Spinal cord (tissue), 10 donors: Measurements from ENCODE around the gene COL26A1. TPM values are rescaled to one million over a fixed set of nuclear protein-coding genes. Genes with fewer than 3 reads are reported as not detected.

Source experiments
- DNase-seq, 6 donors: peaks; one replicate each; pipeline versions ENCODE4 v3.0.0 to v3.0.0-alpha.2; 2013 to 2015; ENCODE audit warnings: low spot score in 6 of 6, low read depth in 4 of 6
- H3K27ac ChIP-seq: one replicate; pipeline ENCODE4 v1.5.1; 2013; ENCODE audit warnings: low read depth, low read length, control low read depth
- H3K27me3 ChIP-seq: one replicate; pipeline ENCODE4 v1.6.1; 2013; ENCODE audit warnings: low read length; ENCODE audit not compliant: control insufficient read depth, insufficient read depth
- H3K36me3 ChIP-seq: one replicate; pipeline ENCODE4 v1.6.1; 2013; ENCODE audit warnings: low read length; ENCODE audit not compliant: control insufficient read depth, insufficient read depth
- H3K4me1 ChIP-seq: one replicate; pipeline ENCODE4 v1.6.1; 2013; ENCODE audit warnings: low read length; ENCODE audit not compliant: control insufficient read depth, insufficient read depth
- H3K4me3 ChIP-seq: one replicate; pipeline ENCODE4 v1.5.1; 2013; ENCODE audit warnings: low read depth, low read length, control low read depth
- H3K9me3 ChIP-seq: one replicate; pipeline ENCODE4 v1.6.1; 2013; ENCODE audit warnings: low read length; ENCODE audit not compliant: control insufficient read depth, insufficient read depth
- WGBS: methylation state at CpG from one replicate; pipeline ENCODE4 v1.1.5; 2013; ENCODE audit warnings: missing lambda C conversion rate; ENCODE audit not compliant: insufficient coverage; 5-methylcytosine and 5-hydroxymethylcytosine counted together
- polyA plus RNA-seq, 2 donors: library from polyadenylated mRNA; unstranded; fragments of 120-200 nt; gene quantifications; one replicate each; pipeline ENCODE4 v1.2.1, GENCODE V29; 2013; ENCODE audit not compliant: insufficient read length in 2 of 2
- total RNA-seq, 2 donors: library from RNA; depleted of rRNA in 1 of 2; stranded (reverse); fragments of 120-200 nt in 1 of 2; fragments of >200 nt in 1 of 2; gene quantifications; one replicate each; pipeline versions ENCODE4 v1.2.3 to v1.2.4, GENCODE V29; 2013 to 2014
- donor health status: healthy.

COL26A1 gene
- total and polyA plus RNA-seq, 4 donors, result 15.4 to 49.3 (median 28.6) TPM

GRCh38 chr7:101381549-101382111 is 19.0 kb downstream of the COL26A1 start:
- DNase-seq, result no peak
- no peak overlapping the region for H3K27ac ChIP-seq
- H3K36me3 ChIP-seq, result peaks cover 9% of the 10 kb centered on the region
- no peaks in the 10 kb centered on the region for H3K27me3 ChIP-seq
- 62% methylated on average over 2 of the region's 5 CpGs for WGBS
- no peak overlapping the region for H3K4me3 ChIP-seq
- H3K9me3 ChIP-seq, result no peaks in the 10 kb centered on the region
- peaks cover 9% of the 10 kb centered on the region for H3K4me1 ChIP-seq

GRCh38 chr7:101382937-101383336 is 20.3 kb downstream of the COL26A1 start:
- no peak for DNase-seq
- Histone ChIP-seq H3K4me3 (no peak overlapping the region), H3K27me3 (no peaks in the 10 kb centered on the region), H3K36me3 (peaks cover 7% of the 10 kb centered on the region), H3K4me1 (peaks cover 15% of the 10 kb centered on the region), H3K9me3 (no peaks in the 10 kb centered on the region), H3K27ac (no peak overlapping the region)
- 33% methylated on average over 1 of the region's 2 CpGs for WGBS

DNA sequence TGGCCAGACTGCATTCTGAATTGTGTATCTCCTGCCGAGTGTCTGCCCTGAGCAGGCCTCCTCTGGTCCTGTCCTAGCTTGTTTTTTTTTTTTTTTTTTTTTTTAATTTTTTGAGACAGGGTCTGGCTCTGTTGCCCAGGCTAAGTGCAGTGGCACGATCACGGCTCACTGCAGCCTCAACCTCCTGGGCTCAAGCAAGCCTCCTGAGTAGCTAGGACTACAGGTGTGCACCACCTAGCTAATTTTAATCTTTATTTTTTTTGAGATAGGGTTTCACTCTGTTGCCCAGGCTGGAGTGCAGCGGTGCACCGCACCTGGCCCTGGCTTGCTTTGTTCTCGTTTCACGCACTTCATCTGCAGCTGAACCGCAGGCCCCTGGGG is 23.5 kb downstream of the COL26A1 start:
- Histone ChIP-seq H3K27ac (no peak overlapping the region), H3K9me3 (no peaks in the 10 kb centered on the region)
- 74% methylated on average over 6 of the region's 8 CpGs for WGBS

GRCh38 chr7:101386558-101387231 is 24.0 kb downstream of the COL26A1 start:
- DNase-seq, result peak in 1 of 6 donors; percentile 27
- Histone ChIP-seq H3K9me3 (no peaks in the 10 kb centered on the region), H3K36me3 (no peaks in the 10 kb centered on the region), H3K4me3 (no peak overlapping the region), H3K4me1 (peaks cover 16% of the 10 kb centered on the region), H3K27me3 (no peaks in the 10 kb centered on the region), H3K27ac (no peak overlapping the region)
- WGBS, result 25% methylated on average over 19 of the region's 21 CpGs

More for the DNA sequence above, 23.5 kb downstream of the COL26A1 start:
- Histone ChIP-seq H3K4me1 (peaks cover 16% of the 10 kb centered on the region), H3K4me3 (no peak overlapping the region), H3K27me3 (no peaks in the 10 kb centered on the region), H3K36me3 (no peaks in the 10 kb centered on the region)
- no peak for DNase-seq

- 52% methylated on average over 6 of the region's 7 CpGs for WGBS
- Histone ChIP-seq H3K36me3 (no peaks in the 10 kb centered on the region), H3K9me3 (no peaks in the 10 kb centered on the region), H3K27me3 (no peaks in the 10 kb centered on the region), H3K27ac (no peak overlapping the region), H3K4me1 (peaks cover 19% of the 10 kb centered on the region), H3K4me3 (no peak overlapping the region)
- DNase-seq, result peak in 1 of 6 donors; percentile 33
These were observed 28.2 kb downstream of the COL26A1 start for GRCh38 chr7:101390901-101391301.

DNA sequence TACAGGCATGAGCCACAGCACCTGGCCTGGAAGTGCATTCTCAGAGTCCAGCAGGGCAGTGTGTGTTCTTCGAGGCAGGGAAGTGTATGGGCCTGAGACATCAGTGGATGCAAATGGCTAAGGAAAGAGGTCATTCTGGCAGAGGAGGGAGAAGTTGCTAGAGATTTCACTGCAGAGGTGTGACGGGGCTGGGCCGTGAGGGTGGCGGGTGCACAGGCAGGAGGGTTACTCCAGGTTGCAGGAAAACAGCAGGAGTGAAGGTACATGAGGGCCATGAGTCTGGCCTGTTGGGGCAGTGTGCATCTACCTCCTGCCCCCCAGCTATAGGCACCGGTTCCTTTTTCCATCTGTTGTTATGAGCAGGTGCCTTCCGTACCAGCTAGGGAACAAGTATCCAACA is 29.3 kb downstream of the COL26A1 start:
- Histone ChIP-seq H3K27ac (no peak overlapping the region), H3K36me3 (no peaks in the 10 kb centered on the region), H3K27me3 (no peaks in the 10 kb centered on the region), H3K9me3 (no peaks in the 10 kb centered on the region), H3K4me3 (no peak overlapping the region), H3K4me1 (peaks cover 14% of the 10 kb centered on the region)
- DNase-seq, result no peak
- 90% methylated on average over 5 of the region's 6 CpGs for WGBS

- Histone ChIP-seq H3K4me1 (peaks cover 12% of the 10 kb centered on the region), H3K27ac (no peak overlapping the region), H3K36me3 (no peaks in the 10 kb centered on the region), H3K27me3 (no peaks in the 10 kb centered on the region), H3K9me3 (no peaks in the 10 kb centered on the region), H3K4me3 (no peak overlapping the region)
- no peak for DNase-seq
- WGBS, result 100% methylated on average over 2 of the region's 3 CpGs
These were observed 31.2 kb downstream of the COL26A1 start for GRCh38 chr7:101393865-101394264.

- Histone ChIP-seq H3K4me1 (peaks cover 10% of the 10 kb centered on the region), H3K27me3 (no peaks in the 10 kb centered on the region), H3K27ac (no peak overlapping the region), H3K9me3 (no peaks in the 10 kb centered on the region), H3K36me3 (no peaks in the 10 kb centered on the region), H3K4me3 (no peak overlapping the region)
- WGBS, result 43% methylated on average over 6 of the region's 7 CpGs
- no peak for DNase-seq
These were observed 32.7 kb downstream of the COL26A1 start for GRCh38 chr7:101395376-101395775.

DNA sequence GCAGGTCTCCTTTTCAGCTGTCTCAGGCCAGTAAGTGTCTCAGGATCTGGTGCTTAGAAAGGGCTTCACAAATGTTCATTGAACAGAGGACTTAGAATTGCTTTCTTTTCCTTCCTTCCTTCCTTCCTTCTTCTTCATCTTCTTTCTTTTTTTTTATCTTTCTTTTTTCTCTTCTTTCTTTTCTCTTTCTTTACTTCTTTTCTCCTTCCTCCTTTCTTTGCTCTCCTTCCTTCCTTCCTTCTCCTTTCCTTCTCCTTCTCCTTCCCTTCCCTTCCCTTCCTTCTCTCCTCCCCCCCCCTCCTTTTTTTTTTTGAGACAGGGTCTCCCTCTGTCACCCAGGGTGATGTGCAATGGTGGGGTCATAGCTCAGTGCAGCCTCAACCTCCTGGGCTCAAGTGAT is 34.6 kb downstream of the COL26A1 start:
- Histone ChIP-seq H3K27me3 (no peaks in the 10 kb centered on the region), H3K36me3 (no peaks in the 10 kb centered on the region), H3K27ac (no peak overlapping the region), H3K4me3 (no peak overlapping the region), H3K9me3 (no peaks in the 10 kb centered on the region), H3K4me1 (peaks cover 9% of the 10 kb centered on the region)
- DNase-seq, result no peak

GRCh38 chr7:101397770-101398324 is 35.2 kb downstream of the COL26A1 start:
- WGBS, result no CpG with 5 or more reads among the region's 1 CpG
- Histone ChIP-seq H3K4me1 (peaks cover 11% of the 10 kb centered on the region), H3K9me3 (no peaks in the 10 kb centered on the region), H3K27ac (no peak overlapping the region), H3K4me3 (no peak overlapping the region), H3K27me3 (no peaks in the 10 kb centered on the region), H3K36me3 (no peaks in the 10 kb centered on the region)
- DNase-seq, result no peak
